Fibroblast of lung (primary cell): ENCODE measurements around the gene CENPL. TPM values are rescaled to one million over a fixed set of nuclear protein-coding genes. Genes with fewer than 3 reads are reported as not detected.

Experiments
- DNase-seq, 2 donors: peaks; one replicate each; pipeline versions ENCODE4 v3.0.0 to v3.0.0-alpha.2; 2010; ENCODE audit warnings: low read depth in 2 of 2
- H2AFZ ChIP-seq: 2 replicates; pipeline ENCODE4 v1.5.1; 2012; ENCODE audit warnings: low read length, control low read depth, inconsistent platforms
- H3K27ac ChIP-seq: 2 replicates; pipeline ENCODE4 v1.5.1; 2011; ENCODE audit warnings: low read length, control low read depth; ENCODE audit not compliant: insufficient read depth
- H3K27me3 ChIP-seq: 2 replicates; pipeline ENCODE4 v1.5.1; 2011; ENCODE audit warnings: mild to moderate bottlenecking, low read length; ENCODE audit not compliant: control insufficient read depth, insufficient read depth
- H3K36me3 ChIP-seq: 2 replicates; pipeline ENCODE4 v1.5.1; 2011; ENCODE audit warnings: low read length; ENCODE audit not compliant: control insufficient read depth, insufficient read depth
- H3K4me1 ChIP-seq: 2 replicates; pipeline ENCODE4 v1.5.1; 2011; ENCODE audit warnings: low read length; ENCODE audit not compliant: control insufficient read depth, insufficient read depth; ENCODE audit errors: extremely low read depth
- H3K4me2 ChIP-seq: 2 replicates; pipeline ENCODE4 v1.5.1; 2011; ENCODE audit warnings: low read length, control low read depth; ENCODE audit not compliant: insufficient read depth; ENCODE audit errors: extremely low read depth
- H3K4me3 ChIP-seq, 4 experiments: fragments of 200-600 bp in 1 of 4; sonication (generic) in 1 of 4; replicated peaks in 1 of 4; 2 replicates each; pipeline ENCODE4 v1.5.1; 2011 to 2016; ENCODE audit warnings: low read length in 4 of 4, low read depth in 3 of 4, mild to moderate bottlenecking in 3 of 4, control low read depth in 2 of 4, inconsistent platforms in 1 of 4, mixed read lengths in 1 of 4; ENCODE audit not compliant: insufficient read depth in 1 of 4; ENCODE audit errors: control extremely low read depth in 1 of 4
- H3K79me2 ChIP-seq: 2 replicates; pipeline ENCODE4 v1.5.1; 2012; ENCODE audit warnings: mild to moderate bottlenecking, low read length, inconsistent platforms; ENCODE audit not compliant: control insufficient read depth, insufficient read depth
- H3K9ac ChIP-seq: 2 replicates; pipeline ENCODE4 v1.5.1; 2011; ENCODE audit warnings: mild to moderate bottlenecking, low read length, control low read depth; ENCODE audit not compliant: insufficient read depth
- H3K9me3 ChIP-seq: 2 replicates; pipeline ENCODE4 v1.5.1; 2012; ENCODE audit warnings: low read depth, low read length; ENCODE audit not compliant: control insufficient read depth, insufficient read depth
- H4K20me1 ChIP-seq: 2 replicates; pipeline ENCODE4 v1.5.1; 2011; ENCODE audit warnings: low read length; ENCODE audit not compliant: control insufficient read depth, insufficient read depth; ENCODE audit errors: extremely low read depth
- EZH2 ChIP-seq: IDR thresholded peaks from 2 replicates; pipeline ENCODE4 v1.5.1; 2012; ENCODE audit warnings: low read length, control low read depth, mild to moderate bottlenecking; ENCODE audit errors: missing control alignments
- polyA plus RNA-seq, 2 donors: library from polyadenylated mRNA; depleted of rRNA in 1 of 2; stranded (reverse) in 1 of 2; unstranded in 1 of 2; fragments of >200 nt; gene quantifications; 2 replicates each; pipeline ENCODE4 v1.2.1, GENCODE V29; 2011 to 2012; ENCODE audit warnings: missing spikeins in 1 of 2
- total RNA-seq: library from RNA; depleted of rRNA; stranded (reverse); fragments of >200 nt; gene quantifications from 2 replicates; pipeline ENCODE4 v1.2.1, GENCODE V29; 2014
- TF ChIP-seq, protein P1 (sequence below), 2 donors: IDR thresholded peaks in 1 of 2; conservative IDR thresholded peaks in 1 of 2; 1 replicate in 1 of 2; 2 replicates in 1 of 2; pipeline ENCODE4 v1.5.1; 2011 to 2012; ENCODE audit warnings: low read length in 2 of 2, control low read depth in 1 of 2, inconsistent platforms in 1 of 2, low read depth in 1 of 2, mild to moderate bottlenecking in 1 of 2

CENPL gene
- total and polyA plus RNA-seq, 2 donors (not counting 1 experiment from before 2014, with no cell fraction given) = 9.9 to 16.0 TPM

GRCh38 chr1:173865468-173866164 is 40.9 kb upstream of the CENPL start:
- H3K27me3 ChIP-seq = no peaks in the 10 kb centered on the region
- peaks cover 23% of the 10 kb centered on the region for H3K36me3 ChIP-seq
- no peak overlapping the region for H3K9ac ChIP-seq
- H4K20me1 ChIP-seq = peaks cover 5% of the 10 kb centered on the region
- no peak for DNase-seq
- H2AFZ ChIP-seq = no peak overlapping the region
- H3K27ac ChIP-seq = no peak overlapping the region
- peaks cover 5% of the 10 kb centered on the region for H3K4me1 ChIP-seq
- no peaks in the 10 kb centered on the region for H3K9me3 ChIP-seq
- H3K4me3 ChIP-seq = peak overlapping the region; percentile 94 to 99 (median 98)
- H3K4me2 ChIP-seq = peak overlapping the region; percentile 89
- H3K79me2 ChIP-seq = peaks cover 36% of the 10 kb centered on the region
- TF ChIP-seq EZH2 = no peak
- TF ChIP-seq, protein P1, sequence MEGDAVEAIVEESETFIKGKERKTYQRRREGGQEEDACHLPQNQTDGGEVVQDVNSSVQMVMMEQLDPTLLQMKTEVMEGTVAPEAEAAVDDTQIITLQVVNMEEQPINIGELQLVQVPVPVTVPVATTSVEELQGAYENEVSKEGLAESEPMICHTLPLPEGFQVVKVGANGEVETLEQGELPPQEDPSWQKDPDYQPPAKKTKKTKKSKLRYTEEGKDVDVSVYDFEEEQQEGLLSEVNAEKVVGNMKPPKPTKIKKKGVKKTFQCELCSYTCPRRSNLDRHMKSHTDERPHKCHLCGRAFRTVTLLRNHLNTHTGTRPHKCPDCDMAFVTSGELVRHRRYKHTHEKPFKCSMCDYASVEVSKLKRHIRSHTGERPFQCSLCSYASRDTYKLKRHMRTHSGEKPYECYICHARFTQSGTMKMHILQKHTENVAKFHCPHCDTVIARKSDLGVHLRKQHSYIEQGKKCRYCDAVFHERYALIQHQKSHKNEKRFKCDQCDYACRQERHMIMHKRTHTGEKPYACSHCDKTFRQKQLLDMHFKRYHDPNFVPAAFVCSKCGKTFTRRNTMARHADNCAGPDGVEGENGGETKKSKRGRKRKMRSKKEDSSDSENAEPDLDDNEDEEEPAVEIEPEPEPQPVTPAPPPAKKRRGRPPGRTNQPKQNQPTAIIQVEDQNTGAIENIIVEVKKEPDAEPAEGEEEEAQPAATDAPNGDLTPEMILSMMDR (conservative IDR thresholded peaks at IDR 0.05 in 1 of 2, IDR thresholded peaks at IDR 0.05 in 1 of 2; ENCODE audit: low read depth in 1 of 2, low read length in 2 of 2) = no peak

- no peak overlapping the region for H3K9ac ChIP-seq
- peak overlapping the region; percentile 50 for H3K27ac ChIP-seq
- peaks cover 21% of the 10 kb centered on the region for H3K36me3 ChIP-seq
- no peak overlapping the region for H2AFZ ChIP-seq
- peaks cover 5% of the 10 kb centered on the region for H4K20me1 ChIP-seq
- H3K9me3 ChIP-seq = no peaks in the 10 kb centered on the region
- H3K4me2 ChIP-seq = peak overlapping the region; percentile 89
- peaks cover 36% of the 10 kb centered on the region for H3K79me2 ChIP-seq
- H3K4me3 ChIP-seq = peak overlapping the region; percentile 94 to 99 (median 98)
- no peak for TF ChIP-seq EZH2
- TF ChIP-seq, protein P1 (conservative IDR thresholded peaks at IDR 0.05 in 1 of 2, IDR thresholded peaks at IDR 0.05 in 1 of 2; ENCODE audit: low read depth in 1 of 2, low read length in 2 of 2) = no peak
- H3K27me3 ChIP-seq = no peaks in the 10 kb centered on the region
- peaks cover 5% of the 10 kb centered on the region for H3K4me1 ChIP-seq
- peak in 1 of 2 donors; percentile 45 for DNase-seq
Measured at GRCh38 chr1:173864179-173864867, 39.6 kb upstream of the CENPL start.

DNA sequence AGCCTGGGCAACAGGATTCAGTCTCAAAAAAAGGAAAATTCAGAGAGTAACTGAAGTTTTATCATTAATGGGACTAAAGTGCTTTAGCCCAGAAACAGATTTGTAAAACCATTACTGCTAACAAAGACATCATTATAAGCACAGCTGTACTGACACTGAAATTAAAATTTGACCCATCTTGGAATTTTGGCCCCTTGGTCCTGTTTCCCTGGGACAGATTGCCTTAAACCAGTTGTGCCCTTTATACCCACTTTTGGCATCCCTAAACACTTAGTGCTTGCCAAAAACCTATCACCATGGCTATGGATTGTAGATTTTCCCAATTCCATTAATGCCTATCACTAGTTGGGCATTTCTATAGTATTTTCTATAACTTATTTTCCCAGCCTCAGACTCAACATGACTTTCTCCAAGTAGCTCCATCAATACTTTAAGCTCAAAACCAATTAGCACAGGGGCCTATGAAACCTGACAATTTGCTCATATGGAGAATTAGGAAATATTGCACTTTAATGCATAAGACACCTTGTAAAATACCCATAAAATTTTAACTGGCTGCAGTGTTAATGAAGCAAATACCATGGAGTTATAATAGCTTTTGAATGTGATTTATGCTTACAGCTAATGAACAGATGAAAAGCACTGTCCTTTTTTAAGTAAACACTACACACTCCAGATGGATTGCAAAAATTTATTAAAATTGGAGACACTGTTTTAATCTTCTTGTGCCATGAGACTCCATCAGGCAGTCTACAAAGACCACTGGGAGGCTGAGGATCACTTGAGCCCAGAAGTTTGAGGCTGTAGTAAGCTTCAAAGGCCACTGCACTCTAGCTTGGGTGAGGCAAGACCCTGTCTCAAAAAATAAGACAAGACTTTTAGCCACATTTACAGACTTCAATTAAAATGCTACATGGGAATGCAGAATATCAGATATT is 38.8 kb upstream of the CENPL start:
- no peaks in the 10 kb centered on the region for H3K9me3 ChIP-seq
- no peak overlapping the region for H3K9ac ChIP-seq
- H4K20me1 ChIP-seq = peaks cover 5% of the 10 kb centered on the region
- peaks cover 36% of the 10 kb centered on the region for H3K79me2 ChIP-seq
- peaks cover 21% of the 10 kb centered on the region for H3K36me3 ChIP-seq
- H3K4me2 ChIP-seq = peak overlapping the region; percentile 69
- H3K4me3 ChIP-seq = peak overlapping the region in 1 of 4 experiments; percentile 99
- DNase-seq = no peak
- no peak for TF ChIP-seq EZH2
- TF ChIP-seq, protein P1 (conservative IDR thresholded peaks at IDR 0.05 in 1 of 2, IDR thresholded peaks at IDR 0.05 in 1 of 2; ENCODE audit: low read depth in 1 of 2, low read length in 2 of 2) = no peak
- H2AFZ ChIP-seq = no peak overlapping the region
- H3K4me1 ChIP-seq = peaks cover 3% of the 10 kb centered on the region
- no peak overlapping the region for H3K27ac ChIP-seq
- H3K27me3 ChIP-seq = no peaks in the 10 kb centered on the region
